AG04449 (cell line): ENCODE results near the gene LRRIQ3.
"Not testable (repeated sequence)": the region's sequence is repeated elsewhere in the genome, so short reads cannot be mapped to it uniquely, and the experiment has no call there.

Experiments used
- CTCF ChIA-PET: fragments of 350-600 bp; formaldehyde crosslinking; extraction: SDS; loops from one replicate; lab custom pipeline; 2021; ENCODE audit warnings: antibody characterized with exemption; lab: Yijun Ruan, JAX
- POLR2A ChIA-PET: fragments of 400-600, 350-600 bp; formaldehyde crosslinking; extraction: SDS; loops from one replicate; lab custom pipeline; 2020; ENCODE audit warnings: antibody characterized with exemption, inconsistent platforms; lab: Yijun Ruan, JAX
- DNase-seq: peaks from one replicate; pipeline ENCODE4 v3.0.0-alpha.2; 2010; ENCODE audit warnings: low read depth, low spot score
- H3K4me3 ChIP-seq: 2 replicates; pipeline ENCODE4 v1.5.1; 2011; ENCODE audit warnings: low read depth, mild to moderate bottlenecking, control low read depth, low read length
- TF ChIP-seq, protein P1 (sequence below): IDR thresholded peaks from one replicate; pipeline ENCODE4 v1.5.1; 2011; ENCODE audit warnings: mild to moderate bottlenecking, moderate library complexity, low read length, control low read depth, inconsistent platforms; ENCODE audit not compliant: insufficient read depth; ENCODE audit errors: missing control alignments

The LRRIQ3 gene

DNA sequence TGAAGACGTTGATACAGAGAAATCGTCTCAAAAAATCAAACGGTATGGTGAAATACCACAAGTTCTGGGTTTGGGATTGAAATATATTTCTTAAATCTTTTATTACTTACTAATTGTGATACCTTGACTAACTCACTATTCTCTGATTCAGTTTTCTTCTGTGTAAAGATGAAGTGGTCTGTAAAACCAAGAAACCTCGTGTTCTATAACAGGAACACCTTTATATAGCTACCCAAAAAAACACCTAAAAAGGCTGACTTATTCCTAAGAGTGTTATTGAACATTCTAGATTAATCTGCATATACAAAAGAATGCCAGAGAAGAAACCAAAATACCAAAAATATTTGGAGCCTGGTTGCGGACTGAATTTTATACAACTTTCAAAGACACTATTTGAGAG lies 721 bp downstream of the LRRIQ3 start:
- DNase-seq = no peak
- POLR2A ChIA-PET = no interaction called here
- CTCF ChIA-PET = no interaction called here
- TF ChIP-seq, protein P1, sequence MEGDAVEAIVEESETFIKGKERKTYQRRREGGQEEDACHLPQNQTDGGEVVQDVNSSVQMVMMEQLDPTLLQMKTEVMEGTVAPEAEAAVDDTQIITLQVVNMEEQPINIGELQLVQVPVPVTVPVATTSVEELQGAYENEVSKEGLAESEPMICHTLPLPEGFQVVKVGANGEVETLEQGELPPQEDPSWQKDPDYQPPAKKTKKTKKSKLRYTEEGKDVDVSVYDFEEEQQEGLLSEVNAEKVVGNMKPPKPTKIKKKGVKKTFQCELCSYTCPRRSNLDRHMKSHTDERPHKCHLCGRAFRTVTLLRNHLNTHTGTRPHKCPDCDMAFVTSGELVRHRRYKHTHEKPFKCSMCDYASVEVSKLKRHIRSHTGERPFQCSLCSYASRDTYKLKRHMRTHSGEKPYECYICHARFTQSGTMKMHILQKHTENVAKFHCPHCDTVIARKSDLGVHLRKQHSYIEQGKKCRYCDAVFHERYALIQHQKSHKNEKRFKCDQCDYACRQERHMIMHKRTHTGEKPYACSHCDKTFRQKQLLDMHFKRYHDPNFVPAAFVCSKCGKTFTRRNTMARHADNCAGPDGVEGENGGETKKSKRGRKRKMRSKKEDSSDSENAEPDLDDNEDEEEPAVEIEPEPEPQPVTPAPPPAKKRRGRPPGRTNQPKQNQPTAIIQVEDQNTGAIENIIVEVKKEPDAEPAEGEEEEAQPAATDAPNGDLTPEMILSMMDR = no peak
- H3K4me3 ChIP-seq = peak overlapping the region; percentile 88

DNA sequence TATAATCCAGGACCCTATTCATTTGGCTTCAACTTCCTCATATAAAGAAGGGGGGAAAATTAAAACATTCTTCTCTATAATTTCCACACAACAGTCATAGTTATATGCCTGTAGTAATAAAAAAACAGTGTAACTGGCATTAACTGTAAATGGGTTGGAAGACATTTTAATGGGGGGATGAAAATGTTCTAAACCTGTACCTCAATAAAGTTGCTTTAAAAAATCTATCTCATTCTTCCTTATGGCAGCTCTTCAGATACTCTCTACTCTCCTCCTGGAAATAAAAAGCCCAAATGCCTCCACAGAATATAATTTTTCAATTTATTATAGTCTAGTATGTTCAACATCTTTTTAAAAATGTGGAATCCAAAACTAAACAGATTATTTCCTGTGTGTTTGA lies 2.6 kb downstream of the LRRIQ3 start:
- TF ChIP-seq, protein P1 = no peak
- DNase-seq = no peak
- ChIA-PET POLR2A (no interaction called here), CTCF (interaction anchor here (1.1 kb wide), 1 partner anchor 9 kb away, joined by 3 read pairs; no protein-coding TSS in a partner anchor)
- no peak overlapping the region for H3K4me3 ChIP-seq

DNA sequence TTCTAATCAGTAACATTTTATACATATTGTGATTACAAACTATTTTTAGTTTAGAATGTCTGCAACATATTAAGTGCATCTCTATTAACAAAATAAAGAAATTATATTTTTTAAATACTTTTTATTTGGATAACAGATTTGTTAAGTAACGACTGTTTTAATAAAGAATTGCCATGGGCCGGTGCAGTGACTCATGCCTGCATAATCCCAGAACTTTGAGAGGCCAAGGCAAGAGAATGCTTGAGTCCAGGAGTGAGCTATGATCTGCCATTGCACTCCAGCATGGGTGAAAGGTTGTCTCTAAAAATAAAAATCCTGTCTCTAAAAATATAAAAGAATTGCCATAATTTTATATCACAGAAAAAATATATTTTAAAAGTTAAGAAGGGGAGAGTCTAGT lies 4.1 kb downstream of the LRRIQ3 start:
- CTCF ChIA-PET = interaction anchor here (1.1 kb wide), 1 partner anchor 11 kb away, joined by 3 read pairs; no protein-coding TSS in a partner anchor
- POLR2A ChIA-PET = interaction anchor here (0.6 kb wide), 1 partner anchor 13 kb away, joined by 3 read pairs; no protein-coding TSS in a partner anchor

DNA sequence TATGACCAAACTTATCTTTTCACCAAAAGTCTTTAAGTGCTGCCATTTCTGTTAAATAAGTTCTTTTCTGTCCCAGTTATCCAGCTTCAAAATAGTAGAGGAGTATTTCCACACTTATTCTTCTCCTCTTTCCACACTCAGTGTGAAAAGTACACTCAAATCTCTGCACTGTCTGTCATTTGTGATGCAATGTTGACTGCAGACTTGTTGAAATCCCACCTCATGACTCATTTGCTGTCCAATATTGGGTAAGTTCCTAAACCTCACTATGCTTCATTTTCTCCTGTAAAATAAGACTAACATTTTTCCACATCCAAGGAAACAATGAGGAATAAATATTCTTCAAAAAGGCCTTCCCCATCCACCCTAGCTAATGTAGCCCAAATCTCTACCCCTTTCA lies 17.5 kb downstream of the LRRIQ3 start:
- no peak for DNase-seq
- TF ChIP-seq, protein P1 = no peak
- ChIA-PET CTCF (no interaction called here), POLR2A (interaction anchor here (0.6 kb wide), 1 partner anchor 13 kb away, joined by 3 read pairs; no protein-coding TSS in a partner anchor)
- H3K4me3 ChIP-seq = no peak overlapping the region

More for the DNA sequence above, 4.1 kb downstream of the LRRIQ3 start:
- TF ChIP-seq, protein P1 = no peak
- DNase-seq = peak; percentile 16
- H3K4me3 ChIP-seq = no peak overlapping the region

DNA sequence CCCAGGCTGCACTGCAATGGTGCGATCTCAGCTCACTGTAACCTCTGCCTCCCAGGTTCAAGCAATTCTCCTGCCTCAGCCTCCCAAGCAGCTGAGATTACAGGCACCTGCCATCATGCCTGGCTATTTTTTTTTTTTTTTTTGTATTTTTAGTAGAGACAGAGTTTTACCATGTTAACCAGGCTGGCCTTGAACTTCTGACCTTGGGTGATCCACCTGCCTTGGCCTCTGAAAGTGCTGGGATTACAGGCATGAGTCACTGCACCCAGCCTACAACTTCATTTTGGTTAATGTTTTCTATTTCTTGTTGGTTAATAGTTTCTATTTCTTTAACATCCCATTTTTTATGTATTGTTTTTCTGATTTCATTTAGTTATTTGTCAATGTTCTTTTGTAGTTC lies 23.6 kb downstream of the LRRIQ3 start:
- CTCF ChIA-PET, POLR2A ChIA-PET, H3K4me3 ChIP-seq, DNase-seq: not testable (repeated sequence)

DNA sequence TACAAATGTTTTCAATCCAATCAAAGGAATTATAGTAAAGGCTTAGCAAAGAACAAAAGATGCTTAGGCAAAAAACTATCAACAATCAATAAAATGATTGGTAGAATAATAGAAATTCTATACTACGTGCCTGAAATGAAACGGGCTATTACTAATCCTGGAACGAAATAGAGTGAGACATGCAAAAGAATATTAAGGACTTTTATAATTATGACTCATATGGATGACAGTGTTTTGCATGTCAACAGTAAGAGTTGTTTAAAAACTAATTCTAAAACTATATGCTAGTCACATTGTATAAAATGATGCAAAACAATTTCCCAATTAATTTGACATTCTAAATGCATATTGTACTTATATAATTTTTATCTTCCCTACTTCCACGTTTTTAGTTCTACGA lies 35.6 kb downstream of the LRRIQ3 start:
- DNase-seq = no peak

More for the DNA sequence above, 35.6 kb downstream of the LRRIQ3 start:
- CTCF ChIA-PET = no interaction called here
- POLR2A ChIA-PET = no interaction called here
- H3K4me3 ChIP-seq = no peak overlapping the region
- TF ChIP-seq, protein P1 = no peak
